Measurements from ENCODE around the gene EYA3.

GRCh38 chr1:28070725-28071593 lies 17.5 kb downstream of the EYA3 start:
- TF ChIP-seq, protein P1, sequence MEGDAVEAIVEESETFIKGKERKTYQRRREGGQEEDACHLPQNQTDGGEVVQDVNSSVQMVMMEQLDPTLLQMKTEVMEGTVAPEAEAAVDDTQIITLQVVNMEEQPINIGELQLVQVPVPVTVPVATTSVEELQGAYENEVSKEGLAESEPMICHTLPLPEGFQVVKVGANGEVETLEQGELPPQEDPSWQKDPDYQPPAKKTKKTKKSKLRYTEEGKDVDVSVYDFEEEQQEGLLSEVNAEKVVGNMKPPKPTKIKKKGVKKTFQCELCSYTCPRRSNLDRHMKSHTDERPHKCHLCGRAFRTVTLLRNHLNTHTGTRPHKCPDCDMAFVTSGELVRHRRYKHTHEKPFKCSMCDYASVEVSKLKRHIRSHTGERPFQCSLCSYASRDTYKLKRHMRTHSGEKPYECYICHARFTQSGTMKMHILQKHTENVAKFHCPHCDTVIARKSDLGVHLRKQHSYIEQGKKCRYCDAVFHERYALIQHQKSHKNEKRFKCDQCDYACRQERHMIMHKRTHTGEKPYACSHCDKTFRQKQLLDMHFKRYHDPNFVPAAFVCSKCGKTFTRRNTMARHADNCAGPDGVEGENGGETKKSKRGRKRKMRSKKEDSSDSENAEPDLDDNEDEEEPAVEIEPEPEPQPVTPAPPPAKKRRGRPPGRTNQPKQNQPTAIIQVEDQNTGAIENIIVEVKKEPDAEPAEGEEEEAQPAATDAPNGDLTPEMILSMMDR (IDR thresholded peaks at IDR 0.05), result no peak
- TF ChIP-seq ZFX (IDR thresholded peaks at IDR 0.05; ENCODE audit: borderline replicate concordance), result no peak

Data from 22Rv1 (cell line).